Ectodermal cell (in vitro differentiated cells): ENCODE data around the gene IRF1.

ENCODE experiments used
- H3K27ac ChIP-seq: 2 replicates; pipeline ENCODE4 v1.7.0; 2013; ENCODE audit warnings: mild to moderate bottlenecking, low read depth, low read length; ENCODE audit not compliant: insufficient read depth, poor library complexity, severe bottlenecking
- H3K27me3 ChIP-seq: 2 replicates; pipeline ENCODE4 v1.7.0; 2013; ENCODE audit warnings: mild to moderate bottlenecking, low read length; ENCODE audit not compliant: insufficient read depth, control insufficient read depth, poor library complexity, severe bottlenecking
- H3K36me3 ChIP-seq: one replicate; pipeline ENCODE4 v1.7.0; 2013; ENCODE audit warnings: low read length; ENCODE audit not compliant: control insufficient read depth, insufficient read depth
- H3K4me1 ChIP-seq: one replicate; pipeline ENCODE4 v1.7.0; 2013; ENCODE audit warnings: low read length; ENCODE audit not compliant: control insufficient read depth, insufficient read depth
- H3K4me3 ChIP-seq: 2 replicates; pipeline ENCODE4 v1.7.0; 2013; ENCODE audit warnings: low read depth, low read length, control low read depth; ENCODE audit not compliant: insufficient read depth
- H3K9me3 ChIP-seq: 2 replicates; pipeline ENCODE4 v1.7.0; 2013; ENCODE audit warnings: mild to moderate bottlenecking, low read length, moderate library complexity; ENCODE audit not compliant: control insufficient read depth
- WGBS, 2 experiments: methylation state at CpG; one replicate each; pipeline ENCODE4 v1.1.7; 2013; ENCODE audit warnings: missing lambda C conversion rate in 2 of 2; 5-methylcytosine and 5-hydroxymethylcytosine counted together

The IRF1 gene

DNA sequence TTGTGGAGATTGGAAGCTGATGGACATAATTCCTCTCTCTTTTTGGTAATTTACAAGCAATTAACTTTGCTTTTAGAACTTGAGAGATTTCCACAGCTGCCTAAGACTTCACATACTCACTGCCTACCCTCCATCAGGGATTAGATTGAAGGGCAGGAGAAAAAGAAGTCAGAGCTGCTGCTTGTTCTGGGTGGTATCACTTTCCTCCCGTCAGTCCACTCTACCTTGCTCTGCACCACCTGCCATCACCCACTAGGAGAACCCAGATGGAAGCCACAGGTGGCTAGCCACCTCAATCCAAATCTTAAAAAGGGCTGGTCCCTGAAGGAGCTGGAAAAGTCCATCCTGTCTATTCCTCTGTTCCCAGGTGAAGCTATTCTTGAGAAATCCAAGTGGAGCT is 10.5 kb downstream of the IRF1 start:
- H3K27ac ChIP-seq, result no peak overlapping the region
- WGBS, 2 experiments, result 82 to 83% methylated on average over 1 of the region's 1 CpG
- no peaks in the 10 kb centered on the region for H3K4me1 ChIP-seq
- no peak overlapping the region for H3K4me3 ChIP-seq
- no peaks in the 10 kb centered on the region for H3K9me3 ChIP-seq
- no peaks in the 10 kb centered on the region for H3K36me3 ChIP-seq
- no peaks in the 10 kb centered on the region for H3K27me3 ChIP-seq

DNA sequence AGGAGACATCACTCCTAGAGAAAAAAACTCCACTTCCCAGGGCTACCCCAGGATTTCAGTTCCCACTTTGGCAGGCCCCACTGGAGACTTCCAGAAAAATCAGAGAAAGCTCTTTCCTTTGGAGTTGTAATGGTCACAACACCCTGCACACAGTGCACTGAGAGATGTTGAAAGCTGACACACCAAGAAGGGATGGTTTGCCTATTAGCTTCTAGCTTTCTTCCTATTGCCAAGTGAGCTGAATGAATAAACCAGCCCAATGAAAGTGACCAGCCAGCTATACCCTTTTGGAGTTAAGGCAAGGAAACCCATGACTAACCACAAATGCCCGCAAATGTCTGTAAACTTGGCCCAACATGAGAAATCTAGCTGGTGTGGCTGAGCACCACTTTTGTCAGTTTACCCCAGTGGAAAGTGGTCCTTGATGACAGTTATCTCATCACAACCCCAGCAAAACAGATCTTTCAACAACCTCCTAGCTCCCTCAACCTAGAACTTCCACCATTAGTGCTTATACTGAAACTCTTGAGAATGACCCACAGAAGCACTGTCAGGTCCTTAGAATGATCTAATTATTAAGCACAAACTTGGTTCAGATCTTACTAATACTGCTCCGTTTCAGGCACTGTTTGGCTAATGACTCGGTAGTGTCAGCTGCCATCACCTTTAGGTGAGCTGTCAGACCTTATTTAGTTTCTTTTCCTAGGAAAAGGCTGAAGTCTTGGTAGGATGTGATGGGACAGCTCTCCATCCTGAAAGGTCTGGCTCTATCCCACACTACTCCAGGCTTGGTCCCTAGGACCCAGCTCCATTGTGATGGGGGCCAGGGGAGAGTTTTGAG is 11.2 kb downstream of the IRF1 start:
- Histone ChIP-seq H3K27me3 (no peaks in the 10 kb centered on the region), H3K4me1 (no peaks in the 10 kb centered on the region), H3K9me3 (no peaks in the 10 kb centered on the region), H3K36me3 (no peaks in the 10 kb centered on the region), H3K4me3 (no peak overlapping the region), H3K27ac (no peak overlapping the region)
- 91 to 98% methylated on average over 3 of the region's 3 CpGs for WGBS, 2 experiments

DNA sequence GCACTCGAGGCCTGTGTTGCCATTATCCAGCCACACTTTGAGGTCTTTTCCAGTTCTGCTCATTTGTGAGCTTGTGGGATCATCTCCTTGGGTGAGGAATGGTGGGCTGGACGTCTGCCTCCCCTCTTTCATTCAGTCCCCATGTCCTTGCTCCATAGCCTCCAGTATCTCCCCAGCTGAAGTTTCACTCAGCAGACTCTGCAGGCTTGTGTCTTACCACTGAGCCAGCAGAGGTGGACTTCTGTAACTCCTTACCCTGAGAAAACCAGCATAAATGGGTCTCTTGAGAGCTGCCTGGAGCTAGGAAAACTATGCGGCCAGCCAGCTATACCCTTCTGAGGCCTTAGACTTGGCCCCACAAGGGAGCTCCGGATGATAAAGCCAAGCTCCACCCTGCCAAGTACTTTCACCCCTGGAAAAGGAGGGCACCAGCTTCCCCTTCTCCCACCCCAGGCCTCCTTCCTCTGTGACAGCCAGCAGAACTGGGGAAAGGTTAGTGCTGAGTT is 12.2 kb downstream of the IRF1 start:
- no peaks in the 10 kb centered on the region for H3K36me3 ChIP-seq
- H3K27ac ChIP-seq, result no peak overlapping the region
- 90% methylated on average over 4 of the region's 4 CpGs for WGBS, 2 experiments
- no peaks in the 10 kb centered on the region for H3K4me1 ChIP-seq
- no peaks in the 10 kb centered on the region for H3K9me3 ChIP-seq
- no peaks in the 10 kb centered on the region for H3K27me3 ChIP-seq
- H3K4me3 ChIP-seq, result no peak overlapping the region

DNA sequence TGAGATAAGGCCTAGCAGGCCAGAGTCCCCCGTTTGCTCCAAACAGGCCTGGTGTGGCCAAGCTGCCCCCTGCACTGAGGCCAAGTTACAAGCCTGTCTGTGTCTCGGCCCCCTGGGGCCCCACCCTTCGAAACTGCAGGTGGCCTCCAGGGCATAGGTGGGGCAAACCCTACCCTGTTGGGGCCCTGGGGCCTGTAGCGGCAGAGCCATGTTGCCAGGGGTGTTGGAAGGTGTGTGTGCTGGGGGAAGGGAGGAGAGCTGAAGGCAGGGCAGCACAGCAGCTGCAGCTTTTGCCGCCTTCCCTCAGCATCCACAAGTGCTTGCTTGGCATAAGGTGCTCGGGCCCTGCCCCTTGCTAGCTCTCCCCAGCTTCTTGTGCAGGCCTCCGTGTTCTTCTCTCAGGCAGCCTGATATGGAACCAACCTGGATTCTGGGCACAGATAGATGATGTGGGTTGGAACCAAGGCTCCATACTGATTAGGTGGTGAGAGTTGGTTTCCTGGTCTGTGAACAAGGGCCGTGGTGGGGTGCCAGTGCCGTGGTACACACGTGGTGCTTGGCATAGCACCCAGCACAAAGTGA is 12.7 kb downstream of the IRF1 start:
- Histone ChIP-seq H3K36me3 (no peaks in the 10 kb centered on the region), H3K9me3 (no peaks in the 10 kb centered on the region), H3K27ac (no peak overlapping the region), H3K4me1 (no peaks in the 10 kb centered on the region), H3K4me3 (no peak overlapping the region), H3K27me3 (no peaks in the 10 kb centered on the region)
- WGBS, 2 experiments, result 92 to 94% methylated on average over 10 of the region's 10 CpGs

DNA sequence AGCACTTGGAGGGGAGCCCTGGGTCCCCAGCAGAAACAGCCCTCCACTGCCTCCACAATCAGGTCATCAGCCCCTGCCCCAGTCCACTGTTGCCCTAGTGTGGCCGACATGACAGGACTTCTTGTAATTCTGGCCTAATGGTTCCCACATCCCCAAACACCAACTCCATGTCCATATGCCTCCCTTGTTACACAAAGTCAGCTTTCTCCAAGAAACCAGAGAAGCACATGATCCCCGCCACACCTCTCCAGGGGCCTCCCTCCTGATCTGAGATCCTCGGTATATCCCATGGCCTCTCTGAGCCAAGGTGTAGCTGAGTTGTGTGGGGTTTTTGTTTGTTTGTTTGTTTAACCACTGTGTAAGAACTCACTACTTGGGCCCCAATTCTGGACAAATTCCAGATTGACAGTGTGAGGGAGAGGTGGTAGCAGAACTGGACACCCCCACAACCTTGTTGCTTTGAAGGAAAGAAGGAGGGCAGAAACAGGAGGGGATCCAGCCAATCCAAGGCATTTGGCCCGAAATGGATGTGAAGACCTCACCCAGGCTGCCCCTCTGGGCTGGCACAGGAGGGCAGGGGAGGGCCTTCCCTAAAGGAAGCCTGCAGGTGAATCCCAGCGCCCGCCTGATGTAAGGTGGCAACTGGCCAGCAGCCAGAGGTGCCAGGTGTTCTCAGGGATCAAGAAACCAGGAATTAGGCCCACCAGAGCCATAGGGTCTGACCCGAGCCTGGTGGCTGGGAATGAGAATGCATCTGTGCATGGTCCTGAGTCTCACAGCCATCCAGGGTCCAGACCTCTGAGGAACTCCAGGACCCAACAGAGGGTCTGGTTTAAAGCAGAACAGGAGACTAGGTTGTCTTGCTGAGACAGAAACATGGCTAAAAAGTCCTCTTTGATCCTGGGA is 13.4 kb downstream of the IRF1 start:
- WGBS, 2 experiments, result 95% methylated on average over 7 of the region's 7 CpGs
- Histone ChIP-seq H3K4me3 (no peak overlapping the region), H3K27me3 (no peaks in the 10 kb centered on the region), H3K27ac (no peak overlapping the region), H3K36me3 (no peaks in the 10 kb centered on the region), H3K9me3 (no peaks in the 10 kb centered on the region), H3K4me1 (no peaks in the 10 kb centered on the region)

DNA sequence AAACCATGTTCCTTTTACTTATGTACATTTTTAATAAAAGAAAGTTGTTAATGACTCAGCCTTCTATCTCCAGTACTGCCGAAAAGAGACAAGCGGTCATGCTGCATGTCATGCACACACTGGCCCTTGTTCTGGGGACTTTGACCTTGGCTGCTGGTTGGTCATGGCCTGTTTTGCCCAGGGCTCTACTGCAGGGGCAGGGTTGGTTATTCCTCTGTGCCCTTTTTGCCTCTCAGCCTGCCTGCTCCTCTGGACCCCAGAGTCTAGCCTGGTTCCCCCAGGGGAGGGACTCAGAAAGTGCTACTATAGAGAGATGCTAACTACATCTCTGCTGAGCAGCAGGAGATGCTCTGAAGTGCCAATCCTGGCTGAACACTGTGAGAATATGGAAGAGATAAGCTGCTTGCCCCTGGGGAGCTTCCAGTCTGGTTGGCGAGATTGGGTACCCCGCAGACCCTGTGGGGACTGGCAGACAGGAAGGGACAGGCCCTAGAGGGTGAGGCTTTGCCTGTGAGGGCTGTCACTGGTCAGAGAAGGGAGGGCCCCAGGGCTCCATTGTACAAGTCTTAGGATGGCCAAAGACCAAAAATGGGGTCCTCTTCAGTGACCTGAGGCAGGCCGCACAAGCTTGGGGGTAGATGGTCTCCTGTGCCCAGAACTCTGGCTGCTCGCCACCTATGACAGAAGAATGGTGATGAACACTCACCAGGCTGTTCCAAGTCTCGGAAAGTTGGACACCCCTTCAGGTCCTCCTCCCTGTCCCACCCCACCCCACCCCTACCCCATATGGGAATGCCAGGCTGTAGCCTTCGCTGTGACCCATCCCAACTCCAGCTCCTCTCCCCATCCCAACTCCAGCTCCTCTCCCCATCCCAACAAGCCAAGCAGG is 14.3 kb downstream of the IRF1 start:
- Histone ChIP-seq H3K27me3 (no peaks in the 10 kb centered on the region), H3K4me1 (no peaks in the 10 kb centered on the region), H3K36me3 (no peaks in the 10 kb centered on the region), H3K9me3 (no peaks in the 10 kb centered on the region), H3K4me3 (no peak overlapping the region), H3K27ac (no peak overlapping the region)
- 95 to 96% methylated on average over 8 of the region's 8 CpGs for WGBS, 2 experiments

DNA sequence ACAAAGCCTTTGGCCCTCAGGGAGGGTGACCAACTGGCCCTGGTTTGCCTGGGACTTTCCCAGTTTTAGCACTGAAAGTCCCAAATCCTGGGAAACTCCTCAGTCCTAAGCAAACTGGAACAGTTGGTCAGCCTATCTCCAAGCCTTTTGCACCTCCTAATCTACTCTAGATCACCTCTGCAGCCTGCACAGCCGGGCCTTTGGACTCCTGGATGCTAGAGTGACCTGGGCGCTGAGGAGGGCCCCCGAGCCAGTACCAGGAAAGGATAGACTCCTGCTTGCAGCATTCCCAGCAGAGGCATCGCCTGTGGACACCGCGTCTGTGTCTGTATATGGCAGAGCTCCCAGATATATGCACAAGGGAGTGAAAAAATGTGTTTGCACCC is 15.1 kb downstream of the IRF1 start:
- WGBS, 2 experiments, result 94 to 96% methylated on average over 6 of the region's 6 CpGs
- no peaks in the 10 kb centered on the region for H3K27me3 ChIP-seq
- no peaks in the 10 kb centered on the region for H3K9me3 ChIP-seq
- H3K36me3 ChIP-seq, result no peaks in the 10 kb centered on the region
- no peak overlapping the region for H3K4me3 ChIP-seq
- H3K27ac ChIP-seq, result no peak overlapping the region
- no peaks in the 10 kb centered on the region for H3K4me1 ChIP-seq

DNA sequence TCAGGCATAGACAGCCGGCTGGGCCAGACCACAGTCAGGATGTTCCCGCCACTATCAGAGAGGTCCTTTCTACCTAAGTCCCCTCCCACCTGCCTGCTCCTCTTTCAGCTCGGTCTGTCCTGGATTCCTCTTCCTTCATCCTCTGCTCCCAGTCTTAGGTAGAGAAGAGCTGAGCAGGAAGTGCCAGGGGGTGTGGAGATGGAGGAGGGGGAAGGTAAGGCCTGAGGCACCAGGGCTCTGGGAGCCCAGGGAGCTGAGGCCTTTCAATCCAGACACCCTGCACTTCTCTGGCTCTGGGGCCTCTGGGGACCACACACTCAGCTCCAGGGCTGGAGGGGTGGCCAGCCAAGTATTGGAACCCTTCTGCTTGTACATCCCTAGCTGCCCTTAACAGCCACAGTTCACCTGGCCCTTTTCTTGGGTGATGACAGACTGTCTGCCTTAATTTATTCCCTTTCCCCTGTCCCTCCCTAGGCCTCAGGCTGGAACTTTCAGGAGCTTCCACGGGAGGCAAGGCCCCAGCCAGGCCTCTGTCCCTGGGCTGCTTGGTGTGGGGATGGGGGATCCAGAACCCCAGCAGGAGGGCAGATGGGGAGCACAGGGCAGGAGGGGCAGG is 15.6 kb downstream of the IRF1 start:
- no peaks in the 10 kb centered on the region for H3K27me3 ChIP-seq
- no peaks in the 10 kb centered on the region for H3K4me1 ChIP-seq
- H3K9me3 ChIP-seq, result no peaks in the 10 kb centered on the region
- no peak overlapping the region for H3K27ac ChIP-seq
- no peak overlapping the region for H3K4me3 ChIP-seq
- H3K36me3 ChIP-seq, result no peaks in the 10 kb centered on the region
- 35 to 40% methylated on average over 4 of the region's 4 CpGs for WGBS, 2 experiments

DNA sequence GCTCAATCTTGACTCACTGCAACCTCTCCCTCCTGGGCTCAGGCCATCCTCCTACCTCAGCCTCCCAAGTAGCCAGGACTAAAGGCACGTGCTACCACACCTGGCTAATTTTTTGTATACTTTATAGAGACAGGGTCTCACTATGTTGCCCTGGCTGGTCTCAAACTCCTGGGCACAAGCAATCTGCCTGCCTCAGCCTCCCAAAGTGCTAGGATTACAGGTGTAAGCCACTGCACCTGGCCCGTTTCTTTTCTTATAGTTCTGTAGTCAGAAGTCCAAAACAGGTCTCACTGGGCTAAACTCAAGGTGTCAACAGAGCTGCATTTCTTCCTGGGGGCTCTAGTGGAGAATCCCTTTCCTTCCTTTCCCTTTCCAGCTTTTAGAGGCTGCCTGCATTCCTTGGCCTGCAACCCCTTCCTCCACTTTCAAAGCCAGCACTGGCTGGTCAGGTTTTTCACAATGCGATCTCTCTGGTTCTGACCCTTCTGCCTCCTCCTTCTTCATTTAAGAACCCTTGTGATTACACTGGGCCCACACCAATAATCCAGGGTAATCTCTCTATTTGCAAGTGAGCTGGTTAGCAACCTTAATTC is 16.3 kb downstream of the IRF1 start:
- 78 to 86% methylated on average over 3 of the region's 3 CpGs for WGBS, 2 experiments
- H3K27me3 ChIP-seq, result no peaks in the 10 kb centered on the region
- H3K4me3 ChIP-seq, result no peak overlapping the region
- no peaks in the 10 kb centered on the region for H3K36me3 ChIP-seq
- H3K27ac ChIP-seq, result no peak overlapping the region
- no peaks in the 10 kb centered on the region for H3K4me1 ChIP-seq
- no peaks in the 10 kb centered on the region for H3K9me3 ChIP-seq
